Measurements from ENCODE around the gene ROBO4. TPM values are rescaled to one million over a fixed set of nuclear protein-coding genes. Genes with fewer than 3 reads are reported as not detected.

The ROBO4 gene
- not detected for polyA plus RNA-seq (2012; ENCODE audit: insufficient read depth, insufficient read length)

- DNase-seq (ENCODE audit: low read depth, low spot score): no peak
- H3K4me3 ChIP-seq (ENCODE audit: low read length): no peak within 1 kb of the TSS
Observed at GRCh38 chr11:124897674-124898262, at the start of gene ROBO4. TSS of gene ROBO4 (minus strand) at chr11:124897865. CDS start at chr11:124897795, 70 bp downstream.

DNA sequence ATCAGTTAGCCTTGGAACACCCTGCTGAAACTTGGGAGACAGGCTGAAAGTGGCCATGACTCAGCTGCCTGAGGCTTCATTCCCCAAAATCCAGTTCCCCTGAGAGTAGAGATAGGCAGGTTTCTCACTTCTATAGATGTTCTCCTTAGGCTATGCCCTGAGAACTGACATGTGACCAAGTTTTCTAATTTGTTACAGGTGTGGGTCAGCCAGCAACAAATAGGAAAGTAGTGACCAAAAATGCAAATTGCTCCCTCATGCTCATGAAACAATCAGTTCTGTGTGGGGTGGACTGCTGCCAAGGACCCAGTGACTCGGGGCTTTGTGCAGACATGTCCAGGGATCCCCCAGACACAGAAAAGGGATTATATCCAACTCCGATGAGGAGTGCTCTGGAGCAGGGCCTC is 49.1 kb upstream of the ROBO4 start:
- no peak overlapping the region for H3K4me3 ChIP-seq (ENCODE audit: low read length)
- no peak for DNase-seq (ENCODE audit: low read depth, low spot score)

DNA sequence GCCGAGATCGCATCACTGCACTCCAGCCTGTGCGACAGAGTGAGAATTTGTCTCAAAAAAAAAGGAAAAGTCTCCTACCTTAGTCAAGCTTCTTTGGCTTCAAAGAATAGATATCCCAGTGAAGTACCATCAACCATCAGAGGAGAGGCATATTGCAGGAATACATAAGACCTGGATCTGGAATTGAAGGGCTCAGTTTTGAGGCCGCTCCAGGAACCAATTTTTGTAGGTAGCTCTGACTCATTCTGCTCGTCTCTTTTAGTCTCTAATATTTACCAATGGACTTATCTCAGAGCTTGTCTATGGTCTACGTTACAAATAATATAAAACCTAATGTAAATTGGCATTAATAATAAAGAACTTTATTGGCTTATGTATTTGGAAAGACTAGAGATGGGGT is 48.2 kb upstream of the ROBO4 start:
- no peak for DNase-seq (ENCODE audit: low read depth, low spot score)
- H3K4me3 ChIP-seq (ENCODE audit: low read length): no peak overlapping the region

DNA sequence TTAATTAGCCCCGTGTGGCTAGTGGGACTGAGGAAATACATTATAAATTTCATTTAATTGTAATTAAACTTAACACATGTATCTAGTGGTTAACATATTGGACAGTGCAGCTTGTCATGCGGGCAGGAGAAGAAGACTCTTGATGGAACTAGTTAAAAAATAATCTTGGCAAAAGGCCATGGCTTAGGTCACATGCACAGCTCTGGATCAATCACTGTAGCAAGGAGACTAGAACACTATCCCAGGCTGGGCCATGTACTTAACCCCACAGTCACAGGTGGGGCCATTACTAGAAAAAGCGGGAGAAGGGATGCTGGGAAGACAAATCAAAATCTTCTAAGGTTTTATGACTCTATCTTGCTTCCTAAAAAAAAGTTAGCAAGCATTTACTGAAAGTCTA is 46.9 kb upstream of the ROBO4 start:
- no peak overlapping the region for H3K4me3 ChIP-seq (ENCODE audit: low read length)
- no peak for DNase-seq (ENCODE audit: low read depth, low spot score)

DNA sequence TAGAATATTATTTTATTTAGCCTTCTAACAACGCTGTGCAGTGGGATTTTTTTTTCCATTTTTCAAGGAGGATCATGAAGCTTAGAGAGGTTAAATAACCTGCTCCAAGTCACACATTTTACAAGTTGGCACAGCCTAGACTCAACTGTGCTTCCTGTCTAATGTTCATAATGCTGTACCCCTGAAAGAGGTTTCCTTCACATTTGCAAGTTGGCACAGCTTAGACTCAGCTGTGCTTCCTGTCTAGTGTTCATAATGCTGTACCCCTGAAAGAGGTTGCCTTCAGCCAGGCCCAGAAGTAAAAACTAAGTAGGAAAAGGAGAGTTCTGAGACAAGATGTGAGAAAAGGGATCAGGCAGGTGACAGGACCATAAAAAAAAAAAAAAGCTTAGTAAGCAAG is 46.1 kb upstream of the ROBO4 start:
- no peak overlapping the region for H3K4me3 ChIP-seq (ENCODE audit: low read length)
- peak; percentile 60 for DNase-seq (ENCODE audit: low read depth, low spot score)

GRCh38 chr11:124943254-124943616 is 45.6 kb upstream of the ROBO4 start:
- no peak overlapping the region for H3K4me3 ChIP-seq (ENCODE audit: low read length)
- no peak for DNase-seq (ENCODE audit: low read depth, low spot score)

GRCh38 chr11:124942466-124943253 is 45.0 kb upstream of the ROBO4 start:
- no peak for DNase-seq (ENCODE audit: low read depth, low spot score)
- no peak overlapping the region for H3K4me3 ChIP-seq (ENCODE audit: low read length)

DNA sequence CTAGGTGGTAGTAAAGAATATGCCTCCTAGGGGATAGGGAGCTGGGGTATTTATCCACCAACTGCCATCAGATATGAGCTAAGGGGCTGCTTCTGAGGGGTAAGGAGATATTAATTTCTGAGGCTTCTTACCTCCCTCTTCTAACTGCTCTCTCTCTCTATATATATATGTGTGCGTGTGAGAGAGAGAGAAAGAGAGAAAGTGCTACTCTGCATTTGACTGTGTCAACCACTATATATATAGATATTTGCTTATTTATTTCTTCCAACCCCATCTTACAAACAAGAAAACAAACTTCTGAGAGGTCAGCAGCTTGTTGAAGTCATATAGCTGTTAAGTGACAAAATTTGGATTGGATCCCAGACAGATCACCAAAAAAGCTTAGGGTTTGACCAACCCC is 44.0 kb upstream of the ROBO4 start:
- no peak overlapping the region for H3K4me3 ChIP-seq (ENCODE audit: low read length)
- no peak for DNase-seq (ENCODE audit: low read depth, low spot score)

- no peak for DNase-seq (ENCODE audit: low read depth, low spot score)
- H3K4me3 ChIP-seq (ENCODE audit: low read length): no peak overlapping the region
Observed at GRCh38 chr11:124938970-124939369, 41.3 kb upstream of the ROBO4 start.

DNA sequence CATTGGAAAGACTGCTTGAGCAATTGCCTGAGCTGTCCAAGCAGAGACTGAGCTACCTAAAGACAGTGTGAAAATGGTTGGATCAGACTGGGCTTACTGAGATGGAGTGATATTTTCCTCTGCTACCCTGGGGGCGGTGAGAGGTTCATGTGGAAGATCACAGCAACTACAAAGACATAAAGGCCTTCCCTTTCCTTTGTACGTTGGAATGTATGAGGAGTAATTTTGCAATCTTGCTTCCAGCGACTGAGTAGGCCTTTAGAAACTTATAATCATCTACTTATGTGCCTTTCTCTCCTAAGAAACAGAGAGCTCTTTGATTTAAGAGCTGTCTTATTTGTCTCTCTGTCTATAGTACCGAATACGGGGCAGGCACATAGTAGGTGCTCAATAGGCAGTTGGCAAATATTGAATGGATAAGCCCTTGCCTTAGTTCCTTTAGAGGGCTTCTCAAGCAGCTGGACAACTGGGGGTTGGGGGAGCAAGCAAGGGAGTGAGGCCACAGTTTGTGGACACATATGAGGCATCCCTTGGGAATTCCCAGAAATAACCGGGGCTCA is 40.6 kb upstream of the ROBO4 start:
- no peak overlapping the region for H3K4me3 ChIP-seq (ENCODE audit: low read length)
- DNase-seq (ENCODE audit: low read depth, low spot score): no peak

DNA sequence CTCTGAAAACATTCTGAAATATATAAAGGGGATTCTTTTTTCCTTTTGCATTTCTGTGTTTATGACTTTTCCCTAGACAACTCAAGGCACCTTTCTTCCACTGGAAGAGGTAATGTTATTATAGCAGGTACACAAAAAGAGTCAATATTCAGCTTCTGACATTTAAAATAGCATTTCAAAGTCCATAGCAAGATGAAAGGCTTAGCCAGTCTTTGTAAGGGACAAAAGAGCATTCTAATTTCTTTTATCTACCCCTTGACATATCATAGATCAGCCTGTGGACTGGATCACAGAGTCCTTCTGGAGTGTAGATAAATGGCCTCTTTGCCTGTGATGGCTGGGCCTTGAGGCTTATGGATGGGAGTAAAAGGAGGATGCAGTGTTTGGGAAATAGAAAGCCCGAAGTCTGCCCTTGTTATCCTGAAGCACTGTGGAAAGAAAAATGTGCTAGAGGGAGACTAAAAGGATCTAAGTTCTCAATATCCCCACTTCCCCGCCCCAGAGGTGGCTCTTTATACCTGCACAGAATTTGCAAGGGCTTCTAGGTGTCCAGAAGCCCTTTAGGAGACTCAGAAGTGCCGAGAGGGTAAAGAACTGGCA is 39.8 kb upstream of the ROBO4 start:
- DNase-seq (ENCODE audit: low read depth, low spot score): no peak
- no peak overlapping the region for H3K4me3 ChIP-seq (ENCODE audit: low read length)

DNA sequence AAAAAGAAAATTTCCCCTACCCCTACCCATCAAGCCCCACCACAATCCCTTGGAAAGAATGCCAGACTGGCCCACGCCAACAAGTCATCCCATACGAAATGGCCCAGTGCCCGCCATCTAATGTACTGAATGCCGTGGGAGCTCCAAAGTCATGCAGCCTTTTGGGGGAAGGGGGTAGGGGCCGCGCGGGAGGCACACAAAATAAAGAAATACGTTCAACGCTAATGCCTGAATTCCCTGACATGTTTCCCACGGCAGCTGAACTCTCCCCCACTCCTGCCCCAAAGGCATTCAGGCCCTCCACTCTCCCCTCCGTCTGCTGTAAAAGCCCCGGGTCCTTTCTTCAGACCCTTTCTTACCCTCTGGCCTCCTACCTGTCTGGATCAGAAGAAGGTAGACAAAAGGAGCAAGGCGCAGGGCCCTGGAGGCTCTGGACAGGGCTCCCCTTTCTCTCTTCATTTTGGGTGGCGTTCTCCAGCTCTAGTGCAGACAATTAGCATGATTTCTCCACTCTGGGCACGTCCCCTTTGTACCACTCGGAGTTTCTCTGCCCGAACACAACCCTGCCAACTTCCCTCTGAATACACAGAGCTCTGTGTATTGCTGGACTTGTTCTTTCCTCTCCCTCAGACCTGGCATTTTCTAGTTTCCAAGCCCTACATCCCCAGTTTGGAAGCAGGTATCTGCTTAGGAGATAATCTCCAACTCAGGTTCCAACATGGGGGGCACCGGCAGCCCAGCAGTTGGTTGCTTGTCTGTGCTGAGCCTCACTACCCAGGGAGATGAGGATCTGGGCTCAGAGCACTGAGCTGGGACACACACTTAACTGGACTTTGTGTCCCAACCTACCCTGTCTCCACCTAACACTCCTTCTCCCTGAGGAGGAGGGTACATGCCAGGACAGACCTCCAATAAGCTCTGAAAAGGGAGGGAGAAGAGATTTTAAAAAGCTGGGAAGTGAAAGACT is 38.2 kb upstream of the ROBO4 start, which contains the start of gene HEPACAM:
TSS of gene HEPACAM (minus strand) at position 500 of the 967 bp plus-strand sequence. CDS start at position 459, 41 bp downstream.
- no peak for DNase-seq (ENCODE audit: low read depth, low spot score)
- H3K4me3 ChIP-seq (ENCODE audit: low read length): no peak within 1 kb of the TSS

GRCh38 chr11:124934862-124935547 is 37.3 kb upstream of the ROBO4 start:
- H3K4me3 ChIP-seq (ENCODE audit: low read length): no peak overlapping the region
- no peak for DNase-seq (ENCODE audit: low read depth, low spot score)

- no peak overlapping the region for H3K4me3 ChIP-seq (ENCODE audit: low read length)
- DNase-seq (ENCODE audit: low read depth, low spot score): no peak
Observed at GRCh38 chr11:124930799-124931198, 33.1 kb upstream of the ROBO4 start.

GRCh38 chr11:124928942-124929665 is 31.4 kb upstream of the ROBO4 start:
- H3K4me3 ChIP-seq (ENCODE audit: low read length): no peak overlapping the region
- DNase-seq (ENCODE audit: low read depth, low spot score): no peak

GRCh38 chr11:124923296-124923695 is 25.6 kb upstream of the ROBO4 start:
- H3K4me3 ChIP-seq (ENCODE audit: low read length): peak overlapping the region; percentile 23
- DNase-seq (ENCODE audit: low read depth, low spot score): peak; percentile 89

GRCh38 chr11:124922831-124923230 is 25.2 kb upstream of the ROBO4 start:
- peak overlapping the region; percentile 23 for H3K4me3 ChIP-seq (ENCODE audit: low read length)
- DNase-seq (ENCODE audit: low read depth, low spot score): peak; percentile 94

Measured in Jurkat, Clone E6-1 (cell line).